ENCODE measurements around the gene CD14. TPM values are rescaled to one million over a fixed set of nuclear protein-coding genes. Genes with fewer than 3 reads are reported as not detected.
A peak's percentile ranks its signal among the peaks of the same experiment; 100 is the strongest.
"Not testable (repeated sequence)": the region's sequence is repeated elsewhere in the genome, so short reads cannot be mapped to it uniquely, and the experiment has no call there.

CD14 gene
- total RNA-seq, result 1 to 10 TPM in 1 of 2 donors, under 1 TPM in 1; 0.56 to 1.6 TPM

GRCh38 chr5:140633021-140633471, at the start of gene CD14:
Gene CD14 (minus strand): TSS chr5:140633175. CDS start chr5:140633071, 104 bp downstream.
- no peaks in the 10 kb centered on the region for H3K9me3 Mint-ChIP-seq
- DNase-seq (ENCODE audit: low spot score in 2 of 2) (no peak), ATAC-seq (peak; percentile 24 to 25)
- H3K36me3 Mint-ChIP-seq, result no peaks in the 10 kb centered on the region
- H3K27ac Mint-ChIP-seq, result peak within 1 kb of the TSS; percentile 14 to 60

- ATAC-seq (no peak), DNase-seq (ENCODE audit: low spot score in 2 of 2) (no peak)
- Mint-ChIP-seq H3K9me3 (no peaks in the 10 kb centered on the region), H3K27ac (no peak overlapping the region), H3K36me3 (no peaks in the 10 kb centered on the region)
These were observed 46.0 kb upstream of the CD14 start for GRCh38 chr5:140678993-140679392.

GRCh38 chr5:140677947-140678346, 45.0 kb upstream of the CD14 start:
- H3K36me3 Mint-ChIP-seq, result no peaks in the 10 kb centered on the region
- no peak for DNase-seq (ENCODE audit: low spot score in 2 of 2)
- ATAC-seq, result no peak
- no peaks in the 10 kb centered on the region for H3K9me3 Mint-ChIP-seq
- H3K27ac Mint-ChIP-seq, result no peak overlapping the region

DNA sequence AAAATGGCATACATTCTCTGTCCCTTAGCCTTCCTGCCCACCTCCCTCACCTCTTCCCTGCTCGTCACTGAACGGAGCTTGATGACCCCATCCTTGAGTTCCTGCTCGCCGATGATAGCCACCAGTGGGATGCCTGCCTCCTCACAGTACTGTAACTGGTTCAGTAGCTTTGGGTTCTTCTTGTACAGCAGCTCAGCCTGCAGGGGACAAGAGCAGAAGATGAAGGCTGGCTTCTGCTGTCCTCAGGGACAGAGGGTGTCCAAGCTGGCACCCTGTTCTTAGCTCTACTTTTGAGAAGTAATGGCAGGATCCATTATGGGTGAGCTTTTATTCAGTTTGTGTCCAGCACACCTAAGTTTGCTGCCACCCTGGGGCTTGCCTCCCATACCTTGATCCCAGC, 41.7 kb upstream of the CD14 start:
- Mint-ChIP-seq H3K27ac (peak overlapping the region in 1 of 2 donors; percentile 53), H3K36me3 (no peaks in the 10 kb centered on the region)

DNA sequence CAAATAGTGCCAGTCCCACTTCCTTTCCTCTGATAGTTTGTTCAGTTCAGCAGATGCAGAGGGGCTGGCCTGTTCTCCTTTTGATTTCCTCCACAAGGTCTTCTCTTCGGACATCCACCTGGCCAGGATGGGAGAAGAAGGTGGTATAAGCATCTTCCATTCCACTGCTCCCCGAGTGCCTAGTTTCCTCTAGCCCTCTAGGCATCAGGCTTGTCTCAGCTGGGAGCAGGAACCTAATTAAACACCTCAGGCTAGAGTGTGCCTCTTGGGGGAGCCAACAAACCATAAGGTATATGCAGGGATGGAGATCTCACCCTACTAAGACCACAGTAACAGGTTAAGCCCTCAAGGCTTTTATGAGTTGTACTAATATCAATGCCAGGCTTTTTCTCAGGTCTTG, 41.2 kb upstream of the CD14 start:
- ATAC-seq, result no peak

More for the DNA sequence above, 41.7 kb upstream of the CD14 start:
- DNase-seq (ENCODE audit: low spot score in 2 of 2) (no peak), ATAC-seq (peak in 1 of 2 donors; percentile 6)
- no peaks in the 10 kb centered on the region for H3K9me3 Mint-ChIP-seq

GRCh38 chr5:140673187-140673976, 40.4 kb upstream of the CD14 start, which contains the start of gene DND1:
Gene DND1 (minus strand): TSS chr5:140673576. CDS start chr5:140673542, 34 bp downstream.
- Mint-ChIP-seq H3K36me3 (peaks cover under 1 to 7% of the 10 kb centered on the region in 2 donors), H3K9me3 (no peaks in the 10 kb centered on the region), H3K27ac (peak within 1 kb of the TSS; percentile 53 to 87)
- DNase-seq (ENCODE audit: low spot score in 2 of 2), result no peak
- peak in 1 of 2 donors; percentile 19 for ATAC-seq

More for the DNA sequence above, 41.2 kb upstream of the CD14 start:
- H3K9me3 Mint-ChIP-seq, result no peaks in the 10 kb centered on the region
- peaks cover 0 to 3% of the 10 kb centered on the region in 2 donors for H3K36me3 Mint-ChIP-seq
- H3K27ac Mint-ChIP-seq, result peak overlapping the region; percentile 53 to 87
- no peak for DNase-seq (ENCODE audit: low spot score in 2 of 2)

DNA sequence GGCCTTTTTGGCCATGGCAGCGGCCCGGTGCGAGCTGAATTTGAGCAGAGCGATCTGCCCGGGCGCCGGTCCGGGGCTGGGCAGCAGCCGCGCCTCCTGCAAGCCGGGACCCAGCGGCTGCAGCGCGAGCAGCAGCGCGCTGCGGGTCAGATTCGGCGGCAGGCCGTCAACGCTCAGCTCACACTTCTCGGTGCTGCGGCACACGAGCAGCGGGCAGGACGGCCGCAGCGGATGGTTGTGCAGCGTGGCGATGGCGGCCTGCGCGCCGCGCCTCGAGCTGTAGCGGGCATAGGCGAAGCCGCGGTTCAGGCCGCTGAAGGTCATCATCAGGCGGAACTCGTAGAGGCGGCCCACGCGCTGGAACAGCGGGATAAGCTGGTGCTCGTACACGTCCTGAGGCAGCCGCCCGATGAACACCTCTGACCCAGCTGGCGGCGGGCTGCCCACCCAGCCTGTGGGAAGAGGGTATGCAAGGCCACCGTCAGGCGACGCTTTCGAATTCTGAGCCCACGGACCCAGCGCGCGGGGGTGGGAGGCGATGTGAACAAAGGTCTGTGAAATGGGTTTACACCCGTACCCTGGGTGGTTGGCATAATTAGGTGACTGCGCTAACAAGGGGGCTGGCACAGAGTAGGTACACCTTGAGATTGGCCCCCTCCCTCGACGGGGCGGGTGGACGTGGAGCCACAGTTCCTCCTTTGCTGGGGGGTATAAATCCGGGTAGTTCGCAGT, 39.6 kb upstream of the CD14 start:
- ATAC-seq (peak in 1 of 2 donors; percentile 51), DNase-seq (ENCODE audit: low spot score in 2 of 2) (no peak)
- Mint-ChIP-seq H3K27ac (no peak overlapping the region), H3K9me3 (no peaks in the 10 kb centered on the region), H3K36me3 (peaks cover 8 to 14% of the 10 kb centered on the region in 2 donors)

GRCh38 chr5:140671472-140672125, 38.6 kb upstream of the CD14 start:
- Mint-ChIP-seq H3K9me3 (no peaks in the 10 kb centered on the region), H3K36me3 (peaks cover 17 to 22% of the 10 kb centered on the region in 2 donors), H3K27ac (peak overlapping the region in 1 of 2 donors; percentile 79)
- DNase-seq (ENCODE audit: low spot score in 2 of 2) (no peak), ATAC-seq (no peak)

DNA sequence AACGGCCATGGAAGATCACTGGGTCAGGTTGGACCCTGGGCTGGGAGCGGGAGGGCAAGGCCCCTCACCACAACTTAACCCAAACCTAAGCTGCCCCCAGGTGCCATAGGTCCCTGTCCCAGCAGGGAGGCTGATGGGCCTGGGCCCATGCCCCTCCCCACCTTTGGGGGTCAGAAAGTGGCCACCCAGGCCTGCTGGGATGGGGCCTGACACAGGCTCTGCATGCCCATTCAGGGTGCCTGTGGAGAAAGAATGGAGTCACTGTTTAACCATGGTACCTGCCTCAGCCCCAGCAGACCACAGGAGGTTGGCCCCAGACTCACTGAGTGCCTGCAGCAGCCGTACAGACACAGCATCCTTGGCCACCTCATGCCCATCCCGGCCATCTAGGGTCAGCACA, 38.1 kb upstream of the CD14 start:
- not testable (repeated sequence) for H3K9me3 Mint-ChIP-seq; H3K27ac Mint-ChIP-seq; ATAC-seq; DNase-seq (ENCODE audit: low spot score in 2 of 2)
- peaks cover 22 to 27% of the 10 kb centered on the region in 2 donors for H3K36me3 Mint-ChIP-seq

DNA sequence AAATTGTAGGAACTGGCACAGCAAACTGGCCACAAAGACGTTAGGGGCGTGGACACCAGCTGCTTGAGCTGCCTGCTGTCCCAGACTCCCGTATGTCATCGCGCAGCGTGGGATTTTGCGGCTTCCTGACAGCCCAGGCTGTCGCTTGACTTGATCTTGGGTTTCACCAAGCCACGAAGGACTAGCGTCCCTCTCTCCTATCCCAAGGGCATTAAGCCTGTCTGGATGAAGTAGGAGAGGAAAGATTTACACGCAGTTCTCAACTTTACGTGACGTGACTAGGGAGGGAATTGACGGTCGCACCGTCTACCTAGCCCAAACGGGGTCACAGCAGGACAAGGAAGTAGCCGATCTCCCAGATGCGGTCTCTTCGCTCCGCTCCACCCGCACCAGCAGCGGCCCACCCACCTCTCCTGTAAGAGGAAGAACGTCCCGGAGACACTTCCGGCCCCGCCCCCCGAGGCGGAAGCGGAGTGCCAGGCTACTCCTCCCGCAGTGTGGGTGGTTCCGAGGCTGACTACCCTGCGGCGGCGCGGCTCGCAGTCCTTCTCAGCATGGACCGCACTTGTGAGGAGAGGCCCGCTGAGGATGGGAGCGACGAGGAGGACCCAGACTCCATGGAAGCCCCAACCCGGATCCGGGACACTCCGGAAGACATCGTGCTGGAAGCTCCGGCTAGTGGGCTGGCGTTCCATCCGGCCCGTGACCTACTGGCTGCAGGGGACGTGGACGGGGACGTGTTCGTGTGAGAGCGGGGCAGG, 31.6 kb upstream of the CD14 start, which contains the start of gene WDR55:
TSS of gene WDR55 (plus strand) at position 546 of the 761 bp plus-strand sequence. CDS start at position 555, 9 bp downstream.
- peak within 1 kb of the TSS; percentile 95 to 99 for H3K27ac Mint-ChIP-seq
- peaks cover 0 to 4% of the 10 kb centered on the region in 2 donors for H3K9me3 Mint-ChIP-seq
- H3K36me3 Mint-ChIP-seq, result peaks cover 43 to 53% of the 10 kb centered on the region in 2 donors
- DNase-seq (ENCODE audit: low spot score in 2 of 2) (peak; percentile 94 to 96), ATAC-seq (peak; percentile 97 to 98)

DNA sequence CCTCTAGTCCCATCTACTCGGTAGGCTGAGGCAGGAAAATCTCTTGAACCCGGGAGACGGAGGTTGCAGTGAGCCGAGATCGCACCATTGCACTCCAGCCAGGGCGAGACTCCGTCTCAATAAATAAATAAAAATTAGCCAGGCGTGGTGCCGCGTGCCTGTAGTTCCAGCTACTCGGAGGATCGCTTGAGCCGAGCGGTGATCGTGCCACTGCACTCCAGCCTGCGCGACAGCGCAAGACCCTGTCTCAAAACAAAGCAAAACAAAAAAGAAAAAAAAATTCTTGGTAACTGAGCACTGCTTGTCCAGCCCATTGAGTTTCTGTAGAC, 31.0 kb upstream of the CD14 start:
- peak overlapping the region; percentile 95 to 99 for H3K27ac Mint-ChIP-seq
- DNase-seq (ENCODE audit: low spot score in 2 of 2), result no peak
- peaks cover 38 to 54% of the 10 kb centered on the region in 2 donors for H3K36me3 Mint-ChIP-seq

GRCh38 chr5:140660371-140660770, 27.4 kb upstream of the CD14 start:
- not testable (repeated sequence) for H3K9me3 Mint-ChIP-seq
- peaks cover 21 to 42% of the 10 kb centered on the region in 2 donors for H3K36me3 Mint-ChIP-seq

More for the DNA sequence above, 31.0 kb upstream of the CD14 start:
- ATAC-seq, result no peak
- peaks cover 0 to 4% of the 10 kb centered on the region in 2 donors for H3K9me3 Mint-ChIP-seq

GRCh38 chr5:140658870-140659269, 25.9 kb upstream of the CD14 start:
- ATAC-seq (no peak), DNase-seq (ENCODE audit: low spot score in 2 of 2) (no peak)
- H3K9me3 Mint-ChIP-seq, result no peaks in the 10 kb centered on the region
- H3K36me3 Mint-ChIP-seq, result peaks cover 12 to 33% of the 10 kb centered on the region in 2 donors
- peak overlapping the region; percentile 55 to 74 for H3K27ac Mint-ChIP-seq

More at GRCh38 chr5:140660371-140660770, 27.4 kb upstream of the CD14 start:
- ATAC-seq; DNase-seq (ENCODE audit: low spot score in 2 of 2); H3K27ac Mint-ChIP-seq: not testable (repeated sequence)

DNA sequence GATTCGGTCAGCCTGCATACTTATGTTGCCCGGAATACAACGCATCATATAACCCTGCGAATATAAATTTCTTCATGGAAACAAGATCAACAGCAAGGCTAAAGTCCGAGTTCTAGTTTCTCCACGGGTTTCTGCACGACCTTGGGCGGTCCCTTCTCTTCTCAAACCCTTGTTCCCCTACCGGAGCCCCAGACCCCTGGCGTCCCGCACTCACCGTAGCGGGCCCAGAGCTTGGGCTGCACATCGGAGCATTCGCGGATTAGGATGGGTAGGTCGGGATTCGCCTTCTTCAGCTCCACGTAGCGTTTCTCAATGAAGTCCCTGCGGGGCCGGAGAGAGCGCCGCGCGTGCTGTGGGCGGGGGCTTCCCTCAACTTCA, 14.1 kb upstream of the CD14 start:
- Mint-ChIP-seq H3K36me3 (peaks cover 17% of the 10 kb centered on the region in 2 donors), H3K27ac (peak overlapping the region; percentile 95 to 100), H3K9me3 (no peaks in the 10 kb centered on the region)
- DNase-seq (ENCODE audit: low spot score in 2 of 2) (no peak), ATAC-seq (no peak)

DNA sequence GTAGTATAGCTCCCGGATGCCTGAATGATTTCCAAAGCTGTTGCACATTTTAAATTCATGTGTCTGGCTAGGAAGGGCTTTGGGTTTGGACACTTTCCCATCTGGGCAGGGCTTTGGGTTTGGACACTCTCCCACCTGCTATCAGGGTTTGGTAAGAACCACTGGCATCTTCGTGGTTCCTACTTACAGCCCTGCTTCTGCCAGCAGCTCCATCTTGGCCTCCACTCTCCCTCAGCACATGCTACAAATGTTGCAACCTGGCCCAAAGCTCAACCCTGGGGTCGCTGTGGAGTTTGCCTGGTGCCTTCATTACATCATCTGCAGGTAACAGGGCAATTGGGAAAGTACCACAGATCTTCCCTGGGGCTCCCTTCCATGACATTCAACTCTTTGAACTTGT, 9.7 kb upstream of the CD14 start:
- peak overlapping the region in 1 of 2 donors; percentile 41 for H3K27ac Mint-ChIP-seq

DNA sequence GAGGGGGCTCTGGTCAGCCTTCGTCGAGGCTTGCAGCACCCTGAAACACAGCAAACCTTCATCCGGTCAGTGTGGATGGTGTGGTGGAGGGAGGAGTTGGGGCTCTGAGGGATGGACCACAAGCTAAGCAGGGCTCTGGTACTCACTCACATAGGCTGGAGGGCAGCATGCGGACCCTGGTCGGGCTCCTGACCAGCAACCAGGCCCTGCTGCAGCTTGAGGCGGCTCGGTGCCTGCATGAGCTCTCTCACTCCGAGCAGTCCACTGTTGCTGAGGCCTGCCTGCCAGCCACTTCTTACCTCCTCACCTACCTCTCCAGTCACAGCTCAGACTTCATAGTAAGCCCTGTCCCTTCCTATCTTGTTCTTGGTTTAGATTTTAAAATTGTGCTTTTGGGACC, 8.7 kb upstream of the CD14 start:
- Mint-ChIP-seq H3K27ac (peak overlapping the region in 1 of 2 donors; percentile 40), H3K9me3 (no peaks in the 10 kb centered on the region), H3K36me3 (peaks cover 8 to 11% of the 10 kb centered on the region in 2 donors)
- DNase-seq (ENCODE audit: low spot score in 2 of 2) (no peak), ATAC-seq (no peak)

More for the DNA sequence above, 9.7 kb upstream of the CD14 start:
- no peaks in the 10 kb centered on the region for H3K9me3 Mint-ChIP-seq
- ATAC-seq (no peak), DNase-seq (ENCODE audit: low spot score in 2 of 2) (no peak)
- H3K36me3 Mint-ChIP-seq, result peaks cover 10 to 20% of the 10 kb centered on the region in 2 donors
